Osteocyte (in vitro differentiated cells): ENCODE data around the gene DAW1. TPM values are rescaled to one million over a fixed set of nuclear protein-coding genes. Genes with fewer than 3 reads are reported as not detected.

Experiments used
- DNase-seq: peaks from one replicate; pipeline ENCODE4 v3.0.0; 2021; ENCODE audit warnings: mixed read lengths; ENCODE audit not compliant: unreplicated experiment; ENCODE audit errors: extremely low spot score
- H3K27ac Mint-ChIP-seq: one replicate; pipeline ENCODE4 v1.8.0; 2021; ENCODE audit warnings: mild to moderate bottlenecking, mixed read lengths; ENCODE audit not compliant: unreplicated experiment
- H3K27me3 Mint-ChIP-seq: one replicate; pipeline ENCODE4 v1.8.0; 2021; ENCODE audit warnings: mixed read lengths; ENCODE audit not compliant: unreplicated experiment
- H3K36me3 Mint-ChIP-seq: one replicate; pipeline ENCODE4 v1.8.0; 2021; ENCODE audit warnings: mixed read lengths; ENCODE audit not compliant: unreplicated experiment
- H3K4me1 Mint-ChIP-seq: one replicate; pipeline ENCODE4 v1.8.0; 2021; ENCODE audit warnings: mixed read lengths; ENCODE audit not compliant: unreplicated experiment
- H3K4me3 Mint-ChIP-seq: one replicate; pipeline ENCODE4 v1.8.0; 2021; ENCODE audit warnings: mild to moderate bottlenecking, moderate library complexity, mixed read lengths; ENCODE audit not compliant: unreplicated experiment
- H3K9me3 Mint-ChIP-seq: one replicate; pipeline ENCODE4 v1.8.0; 2021; ENCODE audit warnings: mixed read lengths; ENCODE audit not compliant: unreplicated experiment
- CTCF ChIP-seq: fragments of 200-600 bp; sonication (generic); IDR thresholded peaks from 2 replicates; pipeline ENCODE4 v1.5.0; 2021; ENCODE audit warnings: antibody characterized with exemption, mild to moderate bottlenecking, moderate library complexity
- total RNA-seq: library from RNA; stranded (reverse); gene quantifications from 2 replicates; pipeline ENCODE4 v1.2.1, GENCODE V29; 2021

DAW1 gene
- total RNA-seq, 1 donor from 2014 or later: not detected

GRCh38 chr2:227849906-227850305 lies 21.5 kb upstream of the DAW1 start:
- Mint-ChIP-seq H3K4me1 (peaks cover 28% of the 10 kb centered on the region), H3K27ac (no peak overlapping the region), H3K36me3 (no peaks in the 10 kb centered on the region), H3K27me3 (no peaks in the 10 kb centered on the region), H3K9me3 (no peaks in the 10 kb centered on the region), H3K4me3 (no peak overlapping the region)
- no peak for TF ChIP-seq CTCF
- no peak for DNase-seq

GRCh38 chr2:227853204-227853629 lies 18.2 kb upstream of the DAW1 start:
- DNase-seq: no peak
- no peak for TF ChIP-seq CTCF
- Mint-ChIP-seq H3K4me1 (peaks cover 25% of the 10 kb centered on the region), H3K27me3 (no peaks in the 10 kb centered on the region), H3K4me3 (no peak overlapping the region), H3K9me3 (no peaks in the 10 kb centered on the region), H3K36me3 (no peaks in the 10 kb centered on the region), H3K27ac (no peak overlapping the region)

- peaks cover 23% of the 10 kb centered on the region for H3K4me1 Mint-ChIP-seq
These were observed 17.6 kb upstream of the DAW1 start for GRCh38 chr2:227853765-227854271.

GRCh38 chr2:227855440-227855839 lies 16.0 kb upstream of the DAW1 start:
- Mint-ChIP-seq H3K27ac (no peak overlapping the region), H3K27me3 (no peaks in the 10 kb centered on the region), H3K4me1 (peaks cover 22% of the 10 kb centered on the region), H3K9me3 (no peaks in the 10 kb centered on the region), H3K36me3 (no peaks in the 10 kb centered on the region), H3K4me3 (no peak overlapping the region)
- no peak for TF ChIP-seq CTCF
- DNase-seq: no peak

More at GRCh38 chr2:227853765-227854271, 17.6 kb upstream of the DAW1 start:
- TF ChIP-seq CTCF: no peak
- no peaks in the 10 kb centered on the region for H3K36me3 Mint-ChIP-seq
- no peak overlapping the region for H3K4me3 Mint-ChIP-seq
- no peaks in the 10 kb centered on the region for H3K27me3 Mint-ChIP-seq
- no peak overlapping the region for H3K27ac Mint-ChIP-seq
- H3K9me3 Mint-ChIP-seq: no peaks in the 10 kb centered on the region
- DNase-seq: no peak

GRCh38 chr2:227856697-227857096 lies 14.7 kb upstream of the DAW1 start:
- Mint-ChIP-seq H3K4me1 (peaks cover 32% of the 10 kb centered on the region), H3K9me3 (no peaks in the 10 kb centered on the region), H3K4me3 (no peak overlapping the region), H3K27ac (no peak overlapping the region), H3K27me3 (no peaks in the 10 kb centered on the region), H3K36me3 (no peaks in the 10 kb centered on the region)
- TF ChIP-seq CTCF: no peak
- DNase-seq: no peak
